Naive thymus-derived CD4-positive, alpha-beta T cell (primary cell): ENCODE data around the gene ACTN2. TPM values are rescaled to one million over a fixed set of nuclear protein-coding genes. Genes with fewer than 3 reads are reported as not detected.

Experiments
- ATAC-seq: fragments of 150-1000 bp; cut with Tn5 transposase; 2 replicates; pipeline ENCODE4 v1.10.0; 2021; ENCODE audit warnings: mild to moderate bottlenecking, moderate library complexity
- CTCF ChIA-PET: fragments of 350-600 bp; sonication (Branson Sonifier 250); formaldehyde crosslinking; loops from one replicate; lab custom pipeline; 2021; ENCODE audit warnings: antibody characterized with exemption; lab: Charles Lee
- POLR2A ChIA-PET: fragments of 350-600 bp; sonication (Branson Sonifier 250); formaldehyde crosslinking; loops from one replicate; lab custom pipeline; 2021; ENCODE audit warnings: antibody characterized with exemption, inconsistent platforms; lab: Charles Lee
- DNase-seq, 9 donors: peaks; one replicate each; pipeline versions ENCODE4 v3.0.0 to v3.0.0-alpha.2; 2020 to 2022; ENCODE audit warnings: mixed read lengths in 1 of 9
- H3K27ac ChIP-seq: one replicate; pipeline ENCODE4 v1.7.0; 2013; ENCODE audit warnings: mild to moderate bottlenecking, low read depth, low read length, moderate library complexity
- H3K27me3 ChIP-seq, 2 donors: one replicate each; pipeline ENCODE4 v1.7.0; 2013; ENCODE audit warnings: low read length in 2 of 2, mild to moderate bottlenecking in 2 of 2, moderate library complexity in 2 of 2; ENCODE audit not compliant: control insufficient read depth in 2 of 2, insufficient read depth in 2 of 2
- H3K36me3 ChIP-seq, 3 experiments: 1 replicate in 2 of 3; 2 replicates in 1 of 3; pipeline ENCODE4 v1.7.0; 2013; ENCODE audit warnings: low read length in 3 of 3, mild to moderate bottlenecking in 3 of 3, moderate library complexity in 1 of 3; ENCODE audit not compliant: insufficient read depth in 3 of 3, control insufficient read depth in 2 of 3
- H3K4me1 ChIP-seq, 2 donors: one replicate each; pipeline ENCODE4 v1.7.0; 2013; ENCODE audit warnings: low read length in 2 of 2, mild to moderate bottlenecking in 2 of 2, moderate library complexity in 1 of 2; ENCODE audit not compliant: control insufficient read depth in 2 of 2, insufficient read depth in 2 of 2
- H3K4me3 ChIP-seq: 2 replicates; pipeline ENCODE4 v1.7.0; 2013; ENCODE audit warnings: mild to moderate bottlenecking, low read length
- H3K9me3 ChIP-seq, 3 experiments: 1 replicate in 2 of 3; 2 replicates in 1 of 3; pipeline ENCODE4 v1.7.0; 2013; ENCODE audit warnings: low read length in 3 of 3; ENCODE audit not compliant: control insufficient read depth in 2 of 3
- H3K27ac Mint-ChIP-seq, 9 donors: one replicate each; pipeline ENCODE4 v1.8.0; 2020 to 2022; ENCODE audit warnings: mixed read lengths in 9 of 9, mild to moderate bottlenecking in 8 of 9, moderate library complexity in 5 of 9, inconsistent platforms in 2 of 9
- H3K27me3 Mint-ChIP-seq, 5 donors: one replicate each; pipeline ENCODE4 v1.8.0; 2021 to 2022; ENCODE audit warnings: mixed read lengths in 5 of 5, mild to moderate bottlenecking in 1 of 5
- H3K36me3 Mint-ChIP-seq, 5 donors: one replicate each; pipeline ENCODE4 v1.8.0; 2020 to 2022; ENCODE audit warnings: mixed read lengths in 5 of 5, mild to moderate bottlenecking in 3 of 5, inconsistent platforms in 1 of 5
- H3K4me1 Mint-ChIP-seq, 7 donors: one replicate each; pipeline ENCODE4 v1.8.0; 2020 to 2022; ENCODE audit warnings: mixed read lengths in 7 of 7, mild to moderate bottlenecking in 3 of 7, inconsistent platforms in 1 of 7
- H3K4me3 Mint-ChIP-seq, 10 donors: one replicate each; pipeline ENCODE4 v1.8.0; 2020 to 2022; ENCODE audit warnings: mild to moderate bottlenecking in 10 of 10, mixed read lengths in 10 of 10, moderate library complexity in 6 of 10, inconsistent platforms in 2 of 10
- H3K9me3 Mint-ChIP-seq, 11 donors: one replicate each; pipeline ENCODE4 v1.8.0; 2020 to 2022; ENCODE audit warnings: mixed read lengths in 11 of 11, mild to moderate bottlenecking in 4 of 11, inconsistent platforms in 1 of 11, moderate library complexity in 1 of 11
- intact Hi-C, 2 donors: fragments of 100-400 bp; cut with micrococcal nuclease; formaldehyde crosslinking; loops; one replicate each; pipeline ENCODE4 v1.15.1; 2023
- polyA plus RNA-seq, 2 donors: library from polyadenylated mRNA; unstranded; fragments of 300-500 nt; fragmentation: Illumina TruSeq; gene quantifications; one replicate each; pipeline ENCODE4 v1.2.3, GENCODE V29; 2021
- total RNA-seq, 6 experiments: library from RNA in 5 of 6; stranded (reverse) in 5 of 6; gene quantifications; 1 replicate in 5 of 6; 2 replicates in 1 of 6; pipeline ENCODE4 v1.2.3 and lab custom pipeline; 2021 to 2026

ACTN2 gene
- total and polyA plus RNA-seq, 7 experiments from 2014 or later: not detected

DNA sequence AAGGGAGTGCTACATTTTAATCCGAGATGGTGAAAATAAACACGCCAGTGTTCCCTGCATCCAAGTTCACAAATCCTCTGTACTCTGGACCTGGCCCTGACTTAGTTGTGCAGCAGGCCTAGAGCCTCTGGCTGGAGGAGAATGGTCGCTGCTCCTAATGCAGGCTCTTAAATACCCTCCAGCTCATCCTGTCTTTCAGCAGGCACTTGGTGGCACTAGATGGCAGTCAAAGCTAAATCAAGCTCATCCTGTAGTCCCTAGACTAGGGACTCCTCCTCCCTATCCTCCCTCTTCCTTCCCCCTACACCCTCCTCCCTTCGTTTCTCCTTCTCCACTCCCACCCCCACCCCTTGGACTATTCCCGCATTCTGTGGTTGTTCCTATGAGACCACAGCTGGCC, 67.2 kb downstream of the ACTN2 start:
- intact Hi-C loops: loop anchor here in 1 of 2 donors (1.0 kb wide), 1 partner anchor 116 kb away; no protein-coding TSS in a partner anchor
- DNase-seq (no peak), ATAC-seq (no peak)
- Histone ChIP-seq H3K4me3 (no peak overlapping the region), H3K27ac (no peak overlapping the region), H3K9me3 (no peaks in the 10 kb centered on the region), H3K36me3 (no peaks in the 10 kb centered on the region), H3K27me3 (no peaks in the 10 kb centered on the region), H3K4me1 (no peaks in the 10 kb centered on the region)
- Mint-ChIP-seq H3K27me3 (peaks cover 0 to 8% (median 5%) of the 10 kb centered on the region in 5 donors), H3K36me3 (no peaks in the 10 kb centered on the region), H3K9me3 (no peaks in the 10 kb centered on the region), H3K4me3 (no peak overlapping the region), H3K27ac (no peak overlapping the region), H3K4me1 (no peaks in the 10 kb centered on the region)
- ChIA-PET CTCF (no interaction called here), POLR2A (no interaction called here)

DNA sequence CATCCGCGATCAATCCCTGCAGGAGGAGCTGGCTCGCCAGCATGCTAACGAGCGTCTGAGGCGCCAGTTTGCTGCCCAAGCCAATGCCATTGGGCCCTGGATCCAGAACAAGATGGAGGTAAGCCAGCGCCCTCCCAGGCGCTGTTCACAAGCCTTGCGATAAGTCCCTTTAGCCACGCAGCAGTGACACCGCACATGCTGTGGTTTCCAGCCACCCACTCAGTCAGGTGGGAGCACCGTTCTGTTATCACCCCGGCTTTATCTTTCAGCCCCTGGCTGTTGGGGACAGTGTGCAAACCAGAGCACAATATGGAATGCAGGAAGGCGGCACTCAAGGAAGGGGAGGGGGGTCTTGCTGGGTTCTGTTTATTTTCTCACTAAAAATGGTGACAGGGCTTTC, 67.7 kb downstream of the ACTN2 start:
- Mint-ChIP-seq H3K4me3 (no peak overlapping the region), H3K36me3 (no peaks in the 10 kb centered on the region), H3K9me3 (no peaks in the 10 kb centered on the region), H3K27ac (no peak overlapping the region), H3K4me1 (no peaks in the 10 kb centered on the region), H3K27me3 (peaks cover 0 to 8% (median 5%) of the 10 kb centered on the region in 5 donors)
- Histone ChIP-seq H3K27ac (no peak overlapping the region), H3K36me3 (no peaks in the 10 kb centered on the region), H3K9me3 (no peaks in the 10 kb centered on the region), H3K4me1 (no peaks in the 10 kb centered on the region), H3K27me3 (no peaks in the 10 kb centered on the region), H3K4me3 (no peak overlapping the region)
- intact Hi-C loops: loop anchor here in 1 of 2 donors (1.0 kb wide), 1 partner anchor 115 kb away; no protein-coding TSS in a partner anchor
- ChIA-PET CTCF (no interaction called here), POLR2A (no interaction called here)
- ATAC-seq (no peak), DNase-seq (no peak)

DNA sequence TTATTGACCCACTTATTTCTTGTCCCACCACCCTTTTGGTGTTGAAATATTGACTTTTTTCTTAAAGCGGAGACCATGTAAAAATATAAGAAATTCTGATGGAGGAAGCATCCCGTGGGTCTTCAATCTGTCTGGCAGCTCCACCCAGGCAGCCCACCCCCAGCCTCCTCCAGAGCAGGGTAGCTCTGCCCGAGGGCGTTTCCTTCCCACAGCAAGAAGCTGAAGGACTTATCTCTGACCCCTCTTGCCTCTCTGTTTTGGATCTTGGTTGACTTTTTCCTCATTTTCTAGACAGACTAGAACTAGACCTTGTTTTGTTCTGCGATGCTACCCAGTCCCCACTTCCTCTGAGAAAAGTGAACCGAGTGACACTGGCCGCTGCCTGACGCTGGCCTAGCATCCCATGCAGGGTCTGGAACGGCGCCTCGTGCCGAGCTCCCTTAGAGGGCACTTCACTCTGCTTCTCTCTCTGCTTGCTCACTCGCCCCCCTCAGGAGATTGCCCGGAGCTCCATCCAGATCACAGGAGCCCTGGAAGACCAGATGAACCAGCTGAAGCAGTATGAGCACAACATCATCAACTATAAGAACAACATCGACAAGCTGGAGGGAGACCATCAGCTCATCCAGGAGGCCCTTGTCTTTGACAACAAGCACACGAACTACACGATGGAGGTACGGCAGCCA, 68.4 kb downstream of the ACTN2 start:
- DNase-seq (no peak), ATAC-seq (no peak)
- intact Hi-C loops: loop anchor here (5.0 kb wide), 2 partner anchors 647 to 652 kb away; no protein-coding TSS in a partner anchor
- Histone ChIP-seq H3K9me3 (no peaks in the 10 kb centered on the region), H3K27ac (no peak overlapping the region), H3K36me3 (no peaks in the 10 kb centered on the region), H3K27me3 (no peaks in the 10 kb centered on the region), H3K4me1 (no peaks in the 10 kb centered on the region), H3K4me3 (no peak overlapping the region)
- ChIA-PET POLR2A (no interaction called here), CTCF (no interaction called here)
- H3K27me3 Mint-ChIP-seq: peaks cover 0 to 8% (median 5%) of the 10 kb centered on the region in 5 donors
- no peak overlapping the region for H3K4me3 Mint-ChIP-seq
- no peaks in the 10 kb centered on the region for H3K36me3 Mint-ChIP-seq
- H3K9me3 Mint-ChIP-seq: no peaks in the 10 kb centered on the region
- H3K27ac Mint-ChIP-seq: peak overlapping the region in 1 of 9 donors; percentile 8
- H3K4me1 Mint-ChIP-seq: peaks cover 0 to 5% (median 4%) of the 10 kb centered on the region in 7 donors

DNA sequence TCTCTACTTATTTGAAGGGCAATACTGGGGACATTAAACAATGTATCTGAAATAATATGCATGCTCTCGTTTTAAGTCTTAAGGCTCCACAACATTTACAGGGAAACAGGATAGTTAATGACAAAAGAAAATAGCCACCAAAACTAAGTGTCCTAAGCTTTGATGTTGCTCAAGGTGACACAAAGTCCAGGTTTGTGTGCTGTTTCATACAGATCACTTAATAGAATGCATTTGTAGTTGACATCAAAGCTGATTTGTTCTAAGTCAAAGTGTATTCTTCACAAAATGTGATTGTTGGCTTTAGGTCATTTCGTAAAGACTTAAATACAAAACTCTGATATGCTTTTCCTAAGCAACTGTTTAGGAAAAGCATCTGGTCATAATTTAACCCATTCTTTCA, 71.3 kb downstream of the ACTN2 start:
- H3K36me3 Mint-ChIP-seq: no peaks in the 10 kb centered on the region
- H3K4me1 Mint-ChIP-seq: peaks cover 0 to 5% (median 4%) of the 10 kb centered on the region in 7 donors
- H3K27ac ChIP-seq: no peak overlapping the region
- peaks cover 0 to 3% (median 0%) of the 10 kb centered on the region in 5 donors for H3K27me3 Mint-ChIP-seq
- H3K27me3 ChIP-seq: no peaks in the 10 kb centered on the region
- no peaks in the 10 kb centered on the region for H3K9me3 ChIP-seq
- DNase-seq (no peak), ATAC-seq (no peak)
- no peaks in the 10 kb centered on the region for H3K4me1 ChIP-seq
- H3K36me3 ChIP-seq: no peaks in the 10 kb centered on the region
- CTCF ChIA-PET: interaction anchor here (0.7 kb wide), 2 partner anchors 159 to 198 kb away, joined by 3 read pairs; no protein-coding TSS in a partner anchor
- POLR2A ChIA-PET: no interaction called here
- no peak overlapping the region for H3K4me3 ChIP-seq
- intact Hi-C loops: loop anchor here (5.0 kb wide), 2 partner anchors 650 to 655 kb away; no protein-coding TSS in a partner anchor
- H3K27ac Mint-ChIP-seq: no peak overlapping the region
- no peaks in the 10 kb centered on the region for H3K9me3 Mint-ChIP-seq
- H3K4me3 Mint-ChIP-seq: no peak overlapping the region

DNA sequence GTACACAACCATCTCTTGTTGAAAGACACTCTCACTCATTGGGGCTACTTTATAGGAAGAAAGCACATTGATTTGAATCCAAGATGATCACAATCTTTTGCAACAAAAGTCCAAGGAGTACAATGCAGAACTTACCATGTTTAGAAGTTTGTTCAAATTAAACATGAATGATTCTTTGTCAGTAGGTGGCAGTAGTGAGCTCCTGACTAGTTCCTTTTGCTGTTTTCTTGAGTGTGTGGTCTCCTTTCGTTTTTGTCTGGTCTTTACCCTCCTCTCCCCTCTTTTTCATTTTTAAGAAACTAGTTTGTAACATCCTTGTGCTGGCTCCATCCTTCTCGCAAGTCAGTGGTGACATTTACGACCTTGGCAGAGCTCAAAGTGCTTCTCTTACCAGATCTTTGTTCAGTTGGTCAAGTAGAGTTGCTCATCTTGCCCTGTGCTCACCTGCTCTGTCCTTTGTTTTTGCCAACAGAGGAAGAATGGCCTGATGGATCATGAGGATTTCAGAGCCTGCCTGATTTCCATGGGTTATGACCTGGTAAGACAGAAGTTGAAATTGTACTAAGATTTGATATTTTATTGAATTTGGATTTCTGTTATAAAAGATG, 73.1 kb downstream of the ACTN2 start:
- H3K27me3 ChIP-seq: no peaks in the 10 kb centered on the region
- H3K4me3 ChIP-seq: no peak overlapping the region
- intact Hi-C loops: loop anchor here (1.0 to 5.0 kb wide), 5 partner anchors 36 to 657 kb away; partner anchors contain the start of gene MTR (in 2 of the 2)
- Mint-ChIP-seq H3K4me1 (peaks cover 0 to 5% (median 4%) of the 10 kb centered on the region in 7 donors), H3K9me3 (no peaks in the 10 kb centered on the region), H3K4me3 (peak overlapping the region in 5 of 10 donors; percentile 5 to 66 (median 19)), H3K36me3 (no peaks in the 10 kb centered on the region), H3K27ac (peak overlapping the region in 1 of 9 donors; percentile 78), H3K27me3 (peaks cover 0 to 10% (median 0%) of the 10 kb centered on the region in 5 donors)
- POLR2A ChIA-PET: no interaction called here
- ATAC-seq (peak; percentile 59), DNase-seq (peak in 6 of 9 donors; percentile 13 to 57 (median 42))
- H3K9me3 ChIP-seq: no peaks in the 10 kb centered on the region
- CTCF ChIA-PET: interaction anchor here (0.8 to 1.6 kb wide), 8 partner anchors 9 to 803 kb away, joined by 3 to 5 read pairs (median 3); no protein-coding TSS in a partner anchor
- no peaks in the 10 kb centered on the region for H3K4me1 ChIP-seq
- H3K36me3 ChIP-seq: no peaks in the 10 kb centered on the region
- no peak overlapping the region for H3K27ac ChIP-seq

DNA sequence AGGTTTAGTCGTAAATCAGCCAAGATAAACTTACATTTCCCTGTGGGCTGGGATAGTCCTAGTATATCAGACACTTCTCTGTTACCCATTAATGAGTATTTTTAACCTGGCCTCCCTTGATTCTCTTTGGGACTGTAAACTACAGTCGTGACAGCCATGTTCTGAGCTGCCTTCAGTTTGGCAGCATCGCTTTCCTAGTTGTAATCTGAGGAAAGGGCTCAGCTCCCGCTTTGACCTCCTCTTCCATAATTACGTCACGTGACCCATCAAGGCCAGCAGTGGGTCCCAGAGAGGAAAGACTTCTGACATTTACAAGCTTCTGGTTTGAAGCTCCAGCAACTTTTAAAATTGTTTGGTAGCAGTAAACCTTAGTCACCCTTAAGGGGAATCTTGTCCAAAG, 74.2 kb downstream of the ACTN2 start:
- Mint-ChIP-seq H3K4me3 (no peak overlapping the region), H3K27me3 (peaks cover 0 to 10% (median 5%) of the 10 kb centered on the region in 5 donors), H3K4me1 (peaks cover 0 to 5% (median 4%) of the 10 kb centered on the region in 7 donors), H3K36me3 (no peaks in the 10 kb centered on the region), H3K9me3 (no peaks in the 10 kb centered on the region), H3K27ac (no peak overlapping the region)
- CTCF ChIA-PET: interaction anchor here (0.7 to 1.6 kb wide), 4 partner anchors 111 to 802 kb away, joined by 3 to 6 read pairs (median 4); no protein-coding TSS in a partner anchor
- H3K27ac ChIP-seq: no peak overlapping the region
- intact Hi-C loops: no loop called here
- no peak for ATAC-seq
- H3K4me3 ChIP-seq: no peak overlapping the region
- H3K27me3 ChIP-seq: no peaks in the 10 kb centered on the region
- POLR2A ChIA-PET: no interaction called here
- H3K36me3 ChIP-seq: no peaks in the 10 kb centered on the region
- no peaks in the 10 kb centered on the region for H3K9me3 ChIP-seq
- DNase-seq: no peak
- no peaks in the 10 kb centered on the region for H3K4me1 ChIP-seq
